CD4-positive, alpha-beta T cell treated with Interleukin-6 at 100 ng/mL for 8 hours (primary cell): ENCODE data around the gene PAN3.
"Not testable (repeated sequence)": the region's sequence is repeated elsewhere in the genome, so short reads cannot be mapped to it uniquely, and the experiment has no call there.

Source experiments
- DNase-seq: peaks from one replicate; pipeline ENCODE4 v3.0.0-alpha.2; 2020; ENCODE audit warnings: mixed read lengths, low spot score

The PAN3 gene

DNA sequence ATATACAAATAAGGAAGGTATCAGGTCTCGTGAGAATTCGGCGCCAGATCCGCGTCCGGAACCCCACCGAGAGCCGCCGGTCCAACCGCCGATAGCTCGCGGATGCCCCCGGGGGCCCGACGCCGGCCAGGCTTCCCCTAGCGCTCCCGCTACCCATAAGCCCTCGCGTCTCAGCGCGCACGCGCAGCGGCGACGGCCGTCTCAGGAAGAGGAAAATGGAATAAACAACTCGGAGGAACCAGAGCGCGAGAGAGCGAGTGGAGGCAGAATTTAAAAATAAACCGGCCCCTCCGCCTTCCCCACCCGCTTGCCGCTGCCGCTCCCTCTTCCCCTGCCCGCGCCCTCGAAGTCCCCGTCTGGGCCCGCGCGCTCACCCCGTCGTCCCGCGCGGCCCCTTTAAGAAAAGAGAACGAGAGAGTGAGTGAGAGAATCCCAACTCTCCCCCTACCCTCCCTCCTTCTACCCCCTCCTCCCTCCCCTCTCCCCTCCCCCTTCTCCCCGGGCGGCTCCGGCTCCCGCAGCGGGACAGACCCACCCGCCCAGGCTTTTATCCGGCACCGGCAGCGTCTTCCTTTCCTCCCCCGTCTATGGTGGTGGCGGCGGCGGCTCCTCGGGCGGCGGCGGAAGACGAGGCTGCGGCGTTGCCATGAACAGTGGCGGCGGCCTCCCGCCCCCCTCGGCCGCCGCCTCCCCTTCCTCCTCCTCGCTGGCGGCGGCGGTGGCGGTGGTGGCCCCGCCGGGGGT, at the start of gene PAN3:
PAN3 (plus strand) TSS at position 534 of the 744 bp plus-strand sequence; CDS start at position 647, 113 bp downstream.
- DNase-seq: peak; percentile 91

DNA sequence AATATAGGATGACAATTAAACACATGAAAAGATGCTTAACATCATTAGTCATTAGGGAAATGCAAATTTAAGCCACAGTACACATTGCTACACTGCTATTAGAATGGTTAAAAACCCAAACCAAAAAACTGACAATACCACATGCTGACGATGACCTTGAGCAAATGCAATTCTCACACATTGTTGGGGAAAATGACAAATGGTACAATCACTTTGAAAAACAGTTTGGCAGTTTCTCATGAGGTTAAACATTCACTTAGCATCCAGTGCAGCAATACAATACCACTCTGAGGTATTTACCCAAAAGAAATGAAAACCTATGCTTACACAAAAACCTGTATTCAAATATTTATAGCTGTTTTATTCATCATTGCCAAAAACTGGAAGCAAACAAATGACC, 49.3 kb upstream of the PAN3 start:
- DNase-seq: no peak

- no peak for DNase-seq
These were observed 45.9 kb upstream of the PAN3 start for GRCh38 chr13:28092431-28092830.

DNA sequence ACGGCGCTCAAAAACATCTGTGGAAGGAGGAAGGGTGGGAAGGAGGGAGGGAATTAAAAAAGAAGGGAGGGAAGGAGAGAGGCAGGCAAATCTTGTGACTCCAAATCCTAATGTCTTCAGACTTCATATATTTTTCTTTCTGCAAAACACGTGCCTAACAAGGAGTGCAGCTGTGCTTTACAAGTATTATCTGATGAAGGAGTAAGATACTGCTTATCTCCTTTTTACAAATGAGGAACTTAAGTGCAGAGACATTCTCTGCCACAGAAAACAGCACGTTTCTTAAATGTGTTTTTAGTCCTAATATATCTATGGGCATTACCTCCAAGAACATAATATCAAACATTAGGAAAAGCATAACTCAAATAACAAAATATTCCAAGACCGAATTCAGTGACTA, 44.5 kb upstream of the PAN3 start:
- DNase-seq: no peak

DNA sequence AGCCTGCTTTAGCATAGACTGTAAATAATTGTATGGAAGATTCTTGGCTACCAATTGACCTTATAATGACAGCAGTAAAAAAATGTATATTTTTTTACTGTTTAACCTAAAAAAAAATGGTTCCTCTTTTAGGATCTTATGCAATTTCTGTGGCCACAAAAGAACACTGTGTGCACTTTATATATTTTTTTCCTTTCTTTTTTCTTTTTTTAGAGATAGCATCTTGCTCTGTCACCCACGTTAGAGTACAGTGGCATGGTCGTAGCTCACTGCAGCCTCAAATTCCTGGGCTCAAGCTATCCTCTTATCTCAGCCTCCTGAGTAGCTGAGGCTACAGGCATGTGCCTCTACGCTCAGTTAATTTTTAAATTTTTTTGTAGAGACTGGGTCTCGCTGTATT, 44.0 kb upstream of the PAN3 start:
- DNase-seq: no peak

DNA sequence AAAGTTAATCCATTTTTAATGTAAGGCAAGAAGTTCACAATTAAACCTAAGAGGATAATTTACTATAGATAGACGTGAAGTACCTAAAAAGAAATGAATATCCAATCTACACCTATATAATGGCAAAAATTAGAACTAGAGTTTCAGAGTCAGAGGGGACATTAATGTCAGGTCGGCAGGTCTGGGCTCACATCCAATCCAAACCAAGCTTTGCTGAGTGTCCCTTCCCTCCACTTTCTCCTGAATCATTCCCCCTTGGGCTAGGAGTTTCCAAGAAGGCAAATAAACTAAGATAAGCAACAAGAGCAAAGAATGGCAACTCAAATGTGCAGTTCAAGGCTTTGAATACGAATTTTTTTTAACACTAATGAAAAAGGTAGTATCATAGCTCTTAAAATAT, 40.8 kb upstream of the PAN3 start:
- no peak for DNase-seq

GRCh38 chr13:28099396-28100149, 38.8 kb upstream of the PAN3 start:
- no peak for DNase-seq

DNA sequence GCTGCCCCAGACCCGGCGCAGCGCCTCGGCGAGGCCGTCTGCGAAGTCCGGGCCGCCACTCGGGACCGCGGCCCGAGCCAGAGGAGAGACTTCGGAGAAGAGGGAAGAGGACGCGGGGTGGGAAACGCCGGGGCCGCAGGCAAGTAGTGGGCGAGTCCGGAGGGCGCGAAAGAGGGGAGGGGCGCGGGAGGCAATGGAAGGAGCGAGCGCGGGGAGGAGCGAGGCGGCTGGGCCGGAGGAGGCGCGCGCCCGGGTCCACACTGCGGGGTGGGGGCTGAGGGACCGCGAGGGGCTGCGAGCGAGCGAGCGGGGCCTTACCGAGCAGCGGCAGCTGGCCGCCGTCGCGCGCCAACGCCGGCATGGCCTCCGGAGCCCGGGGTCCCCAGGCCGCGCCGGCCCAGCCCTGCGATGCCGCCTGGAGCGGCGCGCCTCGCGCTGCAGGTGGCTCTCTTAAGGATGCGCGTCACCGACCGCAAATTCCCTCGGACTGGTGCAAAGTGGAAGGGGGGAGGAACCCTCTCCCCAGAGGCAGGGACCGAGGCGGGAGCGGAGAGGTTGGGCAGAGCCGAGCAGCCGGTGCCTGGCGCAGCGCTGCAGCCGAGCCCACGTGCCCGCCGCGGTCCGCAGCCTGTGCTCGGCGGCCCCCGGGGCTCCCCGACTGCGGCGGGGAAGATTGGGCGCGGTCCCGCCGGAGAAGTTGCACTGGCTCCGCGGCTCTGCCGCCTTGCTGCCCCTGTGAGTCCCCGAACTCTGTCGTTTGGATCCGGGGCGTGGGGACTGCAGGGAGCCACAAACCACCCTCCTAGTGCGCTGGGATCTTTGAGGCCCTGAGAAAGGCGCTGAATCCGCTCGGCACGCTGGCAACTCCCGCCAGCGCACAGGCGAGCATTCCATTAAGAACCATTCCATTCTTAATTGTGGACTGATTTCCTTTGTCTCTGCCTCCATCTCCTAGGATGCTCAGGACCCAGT, 37.9 kb upstream of the PAN3 start, which contains the start of gene FLT3:
FLT3 (minus strand) TSS at position 427 of the 972 bp plus-strand sequence; CDS start at position 361, 66 bp downstream.
- peak; percentile 25 for DNase-seq

- DNase-seq: not testable (repeated sequence)
These were observed 36.5 kb upstream of the PAN3 start for GRCh38 chr13:28101886-28102285.

DNA sequence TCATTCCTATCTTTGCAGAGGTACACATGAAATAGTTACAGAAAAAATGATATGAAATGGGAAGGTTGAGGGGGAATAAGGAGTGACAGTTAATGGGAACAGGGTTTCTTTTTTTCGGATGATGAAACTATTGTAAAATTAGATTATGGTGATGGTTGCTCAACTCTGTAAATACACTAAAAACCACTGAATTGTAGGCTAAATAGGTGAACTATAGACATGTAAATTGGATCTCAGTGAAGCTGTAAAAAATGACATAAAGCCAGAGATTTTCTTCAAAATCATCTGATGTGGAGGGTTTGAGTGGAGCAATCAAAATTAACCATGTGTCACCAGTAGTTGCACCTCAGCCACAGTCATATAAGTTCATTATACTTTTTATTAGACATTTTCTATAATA, 31.4 kb upstream of the PAN3 start:
- DNase-seq: no peak

DNA sequence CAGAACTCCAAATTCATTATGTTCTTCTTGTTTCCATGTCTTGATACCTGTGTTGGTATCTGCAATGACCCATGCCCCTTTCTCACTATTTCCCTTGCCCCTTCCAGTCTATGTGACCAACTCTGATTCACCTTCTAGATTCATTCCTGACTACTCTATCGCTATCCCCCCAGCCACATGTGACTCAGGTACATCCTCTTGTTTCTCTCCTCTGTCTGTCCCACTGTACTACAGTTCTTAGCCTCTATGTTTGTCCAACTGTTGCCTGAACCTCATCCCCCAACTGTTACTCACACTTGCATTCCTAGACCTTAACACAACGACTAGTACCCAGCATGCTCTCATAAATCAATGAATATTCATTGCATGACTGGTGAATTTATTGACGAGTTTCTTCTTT, 27.9 kb upstream of the PAN3 start:
- no peak for DNase-seq

DNA sequence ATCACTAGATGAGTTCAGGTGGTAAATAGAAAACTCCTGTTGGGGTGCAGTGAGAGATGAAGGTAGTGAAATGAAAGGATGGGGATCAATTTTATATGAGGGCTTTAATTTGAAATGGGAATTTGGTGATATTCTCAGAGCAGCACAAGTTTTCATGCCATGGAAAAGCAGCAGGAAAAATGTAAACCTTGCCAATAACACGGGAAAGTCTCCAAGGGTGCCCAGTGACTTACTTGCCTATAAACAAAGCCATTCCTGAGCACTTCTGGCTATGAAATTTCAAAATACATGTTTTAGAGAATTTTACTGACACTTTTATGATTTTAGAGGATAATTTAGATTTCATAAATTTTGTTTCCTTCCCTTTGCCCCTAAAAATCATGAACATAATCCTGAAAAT, 21.6 kb upstream of the PAN3 start:
- DNase-seq: no peak

DNA sequence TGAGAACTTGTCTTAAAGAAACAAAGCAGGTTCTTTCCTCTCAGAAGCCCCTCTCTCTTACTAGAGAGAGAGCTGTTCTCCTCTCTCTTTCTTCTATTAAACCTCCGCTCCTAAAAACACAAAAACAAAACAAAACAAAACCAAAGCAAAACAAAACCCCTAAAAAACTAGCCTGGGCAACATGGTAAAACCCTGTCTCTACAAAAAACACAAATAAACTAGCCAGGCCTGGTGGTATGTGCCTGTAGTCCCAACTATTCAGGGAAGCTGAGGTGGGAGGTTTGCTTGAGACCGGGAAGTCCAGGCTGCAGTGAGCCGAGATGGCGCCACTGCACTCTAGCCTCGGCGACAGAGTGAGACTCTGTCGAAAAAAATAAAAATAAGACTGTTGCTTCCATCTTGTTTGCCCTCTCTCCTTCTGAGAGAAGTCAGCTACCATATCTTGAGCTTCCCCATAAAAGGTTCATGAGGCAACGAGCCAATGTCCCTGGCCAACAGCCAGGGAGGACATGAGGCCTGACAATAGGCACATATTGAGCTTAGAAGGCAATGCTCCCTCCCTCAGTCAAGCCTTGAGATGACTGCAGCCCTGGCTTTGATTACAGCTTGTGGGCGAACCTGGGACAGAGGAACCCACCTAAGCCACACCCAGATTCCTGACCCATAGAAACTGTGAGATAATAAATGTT, 20.5 kb upstream of the PAN3 start:
- no peak for DNase-seq

- DNase-seq: no peak
These were observed 18.0 kb upstream of the PAN3 start for GRCh38 chr13:28120317-28120716.

DNA sequence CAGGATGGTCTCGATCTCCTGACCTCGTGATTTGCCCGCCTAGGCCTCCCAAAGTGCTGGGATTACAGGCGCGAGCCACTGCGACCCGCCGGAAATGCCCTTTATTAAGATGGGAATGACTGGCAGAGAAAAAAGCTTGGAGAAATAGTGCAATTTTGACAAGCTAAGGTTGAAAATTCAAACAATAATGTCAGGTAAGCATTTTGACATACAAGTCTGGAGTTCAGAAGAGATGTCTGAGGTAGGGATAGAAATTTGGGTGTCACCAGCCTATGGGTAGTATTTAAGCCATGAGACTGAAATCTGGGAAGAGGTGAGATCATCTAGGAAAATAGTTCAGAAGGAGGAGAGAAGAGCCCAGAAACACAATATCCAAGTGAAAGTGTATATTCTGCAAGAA, 17.1 kb upstream of the PAN3 start:
- DNase-seq: no peak

DNA sequence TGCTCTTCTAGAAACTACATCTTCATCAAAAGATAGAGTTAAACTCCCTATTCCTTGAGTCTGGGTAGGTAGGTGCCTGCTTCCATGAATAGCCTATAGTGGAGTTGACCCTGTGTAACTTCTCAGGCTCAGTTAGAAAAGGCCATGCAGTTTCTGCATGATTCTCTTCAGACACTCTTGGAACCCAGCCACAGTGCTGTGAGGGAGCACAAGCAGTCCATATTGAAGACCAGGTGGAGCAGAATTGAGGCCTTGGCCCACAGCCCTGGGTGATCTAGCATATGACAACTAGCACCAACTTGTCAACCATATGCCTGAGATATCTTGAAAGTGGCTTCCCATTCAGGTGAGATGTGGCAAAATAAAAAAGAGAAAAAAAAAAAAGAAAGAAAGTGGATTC, 10.3 kb upstream of the PAN3 start:
- DNase-seq: no peak

DNA sequence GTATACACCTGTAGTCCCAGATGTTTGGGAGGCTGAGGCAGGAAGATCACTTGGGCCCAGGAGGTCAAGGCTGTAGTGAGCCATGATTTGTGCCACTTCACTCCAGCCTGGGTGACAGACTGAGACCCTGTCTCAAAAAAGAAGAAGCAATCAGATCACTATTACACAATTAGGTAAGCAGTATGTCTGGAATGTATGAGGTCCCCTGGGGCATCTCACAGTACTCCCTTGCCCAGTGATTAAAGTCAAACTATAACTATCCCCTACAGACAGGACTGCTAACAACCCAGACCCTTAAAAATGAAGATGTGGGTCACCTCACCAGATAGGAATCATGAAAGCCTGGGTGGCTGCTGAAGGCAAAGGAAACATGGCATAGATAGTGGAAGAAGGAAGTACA, 9.4 kb upstream of the PAN3 start:
- DNase-seq: no peak

GRCh38 chr13:28129911-28130693, 8.2 kb upstream of the PAN3 start:
- DNase-seq: no peak

GRCh38 chr13:28131646-28132045, 6.7 kb upstream of the PAN3 start:
- no peak for DNase-seq

DNA sequence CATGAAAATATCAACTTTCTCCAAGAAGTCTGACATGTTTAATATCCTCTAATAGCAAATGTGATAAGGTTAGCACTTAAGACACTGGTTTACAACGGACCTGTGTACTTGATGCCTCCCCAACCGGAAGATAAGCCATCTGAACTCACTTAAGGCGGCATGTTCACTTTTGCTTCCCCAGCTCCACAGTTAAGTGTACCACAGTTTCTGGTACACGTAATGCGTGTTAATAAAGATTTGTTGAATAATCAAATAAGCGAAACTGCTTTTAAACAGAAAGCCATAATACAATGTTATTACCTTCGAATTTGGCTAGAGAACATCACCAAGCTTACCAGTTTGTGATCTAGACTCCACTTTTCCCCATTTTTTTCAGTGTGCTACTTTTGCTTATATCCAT, 1.4 kb upstream of the PAN3 start:
- peak; percentile 12 for DNase-seq

DNA sequence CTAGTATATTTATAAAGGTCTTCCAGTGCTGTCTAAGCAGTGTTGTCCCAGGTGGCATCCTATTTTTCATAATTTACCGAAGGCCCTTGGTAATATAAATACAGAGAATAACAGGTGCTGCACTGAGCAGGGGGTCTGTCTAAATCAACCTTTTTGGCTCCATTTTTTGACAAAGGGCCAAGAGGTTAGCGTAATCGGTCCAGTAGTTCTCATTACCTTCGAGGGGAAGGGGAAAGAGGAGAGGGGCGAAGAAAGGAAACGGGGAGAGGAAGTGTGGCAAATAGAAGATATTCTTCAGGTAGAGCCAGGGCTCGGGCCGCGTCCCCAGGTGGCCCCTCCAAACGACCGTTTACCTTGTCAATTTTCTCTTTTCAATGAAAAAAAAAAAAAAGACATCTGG, 749 bp upstream of the PAN3 start:
- no peak for DNase-seq
